ENCODE data around the gene ADD2. TPM values are rescaled to one million over a fixed set of nuclear protein-coding genes. Genes with fewer than 3 reads are reported as not detected.

ADD2 gene
- total RNA-seq, 1 experiment from 2014 or later = 4.4 TPM

DNA sequence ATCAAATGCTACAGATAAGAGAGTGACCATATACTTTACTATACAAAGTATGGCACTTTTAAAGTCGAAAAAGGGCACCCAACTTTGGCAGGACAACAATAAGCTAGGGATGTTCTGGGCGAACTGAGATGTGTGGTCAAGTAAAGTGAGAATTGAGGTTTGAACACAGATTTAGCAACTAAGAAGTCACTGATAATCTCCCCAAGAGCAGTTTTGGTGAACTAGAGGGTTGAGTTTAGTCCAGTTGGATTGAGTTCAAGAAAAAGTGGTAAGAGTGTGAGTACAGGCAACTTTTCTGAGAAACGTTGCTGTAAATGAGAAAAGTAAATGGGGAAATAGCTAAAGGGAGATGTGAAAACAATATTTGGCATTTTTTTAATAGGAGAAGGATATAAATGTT lies 148.8 kb downstream of the ADD2 start:
- Histone ChIP-seq H3K4me1 (ENCODE audit: insufficient read depth, low read length) (peaks cover 20% of the 10 kb centered on the region), H3K9ac (ENCODE audit: low read length) (no peak overlapping the region), H3K4me2 (ENCODE audit: low read length) (no peak overlapping the region), H2AFZ (ENCODE audit: low read length) (no peak overlapping the region), H3K27me3 (ENCODE audit: low read length) (no peaks in the 10 kb centered on the region), H3F3A (ENCODE audit: low read length, unreplicated experiment) (no peaks in the 10 kb centered on the region), H3K9me2 (replicated peaks; ENCODE audit: low read length) (no peaks in the 10 kb centered on the region), H3K4me3 (ENCODE audit: low read length) (no peak overlapping the region), H3K79me2 (ENCODE audit: low read length) (no peaks in the 10 kb centered on the region), H4K20me1 (ENCODE audit: low read length) (no peaks in the 10 kb centered on the region), H3K27ac (ENCODE audit: low read length) (no peak overlapping the region), H3K36me3 (ENCODE audit: low read depth, low read length) (no peaks in the 10 kb centered on the region), H3K9me3 (ENCODE audit: low read length) (no peaks in the 10 kb centered on the region)
- ChIA-PET CTCF (no interaction called here), POLR2A (ENCODE audit: unreplicated experiment) (no interaction called here)
- DNase-seq (no peak), ATAC-seq (no peak)
- intact Hi-C loops (cut with micrococcal nuclease) = loop anchor here (5.0 kb wide), 1 partner anchor 122 kb away; no protein-coding TSS in a partner anchor
- TF ChIP-seq EZH2phosphoT487 (IDR thresholded peaks at IDR 0.05; ENCODE audit: borderline replicate concordance, low read length) = no peak
- TF ChIP-seq, protein P1, sequence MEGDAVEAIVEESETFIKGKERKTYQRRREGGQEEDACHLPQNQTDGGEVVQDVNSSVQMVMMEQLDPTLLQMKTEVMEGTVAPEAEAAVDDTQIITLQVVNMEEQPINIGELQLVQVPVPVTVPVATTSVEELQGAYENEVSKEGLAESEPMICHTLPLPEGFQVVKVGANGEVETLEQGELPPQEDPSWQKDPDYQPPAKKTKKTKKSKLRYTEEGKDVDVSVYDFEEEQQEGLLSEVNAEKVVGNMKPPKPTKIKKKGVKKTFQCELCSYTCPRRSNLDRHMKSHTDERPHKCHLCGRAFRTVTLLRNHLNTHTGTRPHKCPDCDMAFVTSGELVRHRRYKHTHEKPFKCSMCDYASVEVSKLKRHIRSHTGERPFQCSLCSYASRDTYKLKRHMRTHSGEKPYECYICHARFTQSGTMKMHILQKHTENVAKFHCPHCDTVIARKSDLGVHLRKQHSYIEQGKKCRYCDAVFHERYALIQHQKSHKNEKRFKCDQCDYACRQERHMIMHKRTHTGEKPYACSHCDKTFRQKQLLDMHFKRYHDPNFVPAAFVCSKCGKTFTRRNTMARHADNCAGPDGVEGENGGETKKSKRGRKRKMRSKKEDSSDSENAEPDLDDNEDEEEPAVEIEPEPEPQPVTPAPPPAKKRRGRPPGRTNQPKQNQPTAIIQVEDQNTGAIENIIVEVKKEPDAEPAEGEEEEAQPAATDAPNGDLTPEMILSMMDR (conservative IDR thresholded peaks at IDR 0.05; ENCODE audit: low read depth, low read length) = no peak
- no peak for TF ChIP-seq EZH2 (IDR thresholded peaks at IDR 0.05; ENCODE audit: low read length, unreplicated experiment)
- no TSS peak for BruUV-seq (replicated peaks)

DNA sequence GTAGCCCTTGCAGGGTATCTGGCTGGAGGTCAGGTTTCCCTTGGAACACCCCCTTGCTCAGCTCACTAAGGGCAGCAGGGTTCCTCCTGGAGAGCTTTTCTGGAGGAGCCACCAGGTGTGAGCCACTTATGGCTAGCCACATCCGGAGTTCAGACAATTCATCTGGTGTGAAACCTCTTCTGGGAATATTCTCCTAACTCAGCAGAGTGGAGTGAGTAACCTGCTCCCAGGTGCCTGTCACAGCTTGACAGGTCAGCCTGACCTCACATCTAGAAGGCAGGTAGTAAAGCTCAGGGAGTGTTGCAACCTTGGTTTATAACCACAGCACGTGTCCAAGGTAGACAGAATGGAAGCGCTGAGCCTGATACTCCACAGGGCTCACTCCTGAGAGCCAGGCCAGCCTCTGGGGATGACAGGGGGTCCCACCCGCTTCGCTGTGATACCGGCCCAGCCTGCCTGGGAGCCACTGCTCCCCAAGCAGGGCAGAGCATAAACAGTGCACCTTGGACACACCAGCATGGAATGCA lies 151.8 kb downstream of the ADD2 start:
- ChIA-PET POLR2A (ENCODE audit: unreplicated experiment) (no interaction called here), CTCF (interaction anchor here (1.0 kb wide), 1 partner anchor 274 kb away, joined by 3 read pairs; no protein-coding TSS in a partner anchor)
- peak; percentile 70 for ATAC-seq
- H4K20me1 ChIP-seq (ENCODE audit: low read length) = no peaks in the 10 kb centered on the region
- H3K4me2 ChIP-seq (ENCODE audit: low read length) = no peak overlapping the region
- no peaks in the 10 kb centered on the region for H3K9me3 ChIP-seq (ENCODE audit: low read length)
- H2AFZ ChIP-seq (ENCODE audit: low read length) = no peak overlapping the region
- peak; percentile 86 for DNase-seq
- no peak overlapping the region for H3K9ac ChIP-seq (ENCODE audit: low read length)
- BruUV-seq (replicated peaks) = no TSS peak
- H3F3A ChIP-seq (ENCODE audit: low read length, unreplicated experiment) = no peaks in the 10 kb centered on the region
- no peaks in the 10 kb centered on the region for H3K36me3 ChIP-seq (ENCODE audit: low read depth, low read length)
- H3K79me2 ChIP-seq (ENCODE audit: low read length) = no peaks in the 10 kb centered on the region
- 0 out of 2 replicates have a peak overlapping the region, but pooled peaks have one; percentile 4 for H3K27ac ChIP-seq (ENCODE audit: low read length)
- no peaks in the 10 kb centered on the region for H3K9me2 ChIP-seq (replicated peaks; ENCODE audit: low read length)
- H3K27me3 ChIP-seq (ENCODE audit: low read length) = no peaks in the 10 kb centered on the region
- intact Hi-C loops (cut with micrococcal nuclease) = loop anchor here (5.0 kb wide), 1 partner anchor 119 kb away; no protein-coding TSS in a partner anchor
- TF ChIP-seq EZH2 (IDR thresholded peaks at IDR 0.05; ENCODE audit: low read length, unreplicated experiment) (no peak), EZH2phosphoT487 (IDR thresholded peaks at IDR 0.05; ENCODE audit: borderline replicate concordance, low read length) (no peak)
- TF ChIP-seq, protein P1 (conservative IDR thresholded peaks at IDR 0.05; ENCODE audit: low read depth, low read length) = no peak
- no peak overlapping the region for H3K4me3 ChIP-seq (ENCODE audit: low read length)
- H3K4me1 ChIP-seq (ENCODE audit: insufficient read depth, low read length) = peaks cover 20% of the 10 kb centered on the region

DNA sequence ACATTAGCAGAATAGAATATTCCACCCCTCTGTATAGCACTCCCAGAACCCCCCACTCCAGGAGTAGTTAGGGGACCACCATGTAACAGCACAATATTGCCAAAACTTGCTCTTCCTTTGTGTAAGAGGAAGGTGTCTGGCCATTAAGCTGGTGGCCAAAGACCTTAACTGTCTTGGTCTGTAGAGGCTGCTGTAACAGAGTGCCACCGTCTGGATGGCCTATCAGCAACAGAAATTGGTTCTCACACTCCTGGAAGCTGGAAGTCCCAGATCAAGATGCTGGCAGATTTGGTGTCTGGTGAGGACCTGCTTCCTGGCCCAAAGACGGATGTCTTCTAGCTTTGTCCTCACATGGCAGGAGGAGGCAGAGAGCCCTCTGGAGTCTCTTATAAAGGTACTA lies 152.8 kb downstream of the ADD2 start:
- Histone ChIP-seq H3K27me3 (ENCODE audit: low read length) (no peaks in the 10 kb centered on the region), H3F3A (ENCODE audit: low read length, unreplicated experiment) (no peaks in the 10 kb centered on the region), H3K79me2 (ENCODE audit: low read length) (no peaks in the 10 kb centered on the region), H3K4me1 (ENCODE audit: insufficient read depth, low read length) (peaks cover 20% of the 10 kb centered on the region), H3K4me3 (ENCODE audit: low read length) (no peak overlapping the region), H3K9me3 (ENCODE audit: low read length) (no peaks in the 10 kb centered on the region), H2AFZ (ENCODE audit: low read length) (no peak overlapping the region), H3K9ac (ENCODE audit: low read length) (no peak overlapping the region), H3K36me3 (ENCODE audit: low read depth, low read length) (no peaks in the 10 kb centered on the region), H3K27ac (ENCODE audit: low read length) (no peak overlapping the region), H3K4me2 (ENCODE audit: low read length) (no peak overlapping the region), H4K20me1 (ENCODE audit: low read length) (no peaks in the 10 kb centered on the region), H3K9me2 (replicated peaks; ENCODE audit: low read length) (no peaks in the 10 kb centered on the region)
- CTCF ChIA-PET = interaction anchor here (0.6 to 1.0 kb wide), 2 partner anchors 273 to 313 kb away, joined by 3 to 4 read pairs; no protein-coding TSS in a partner anchor
- TF ChIP-seq EZH2 (IDR thresholded peaks at IDR 0.05; ENCODE audit: low read length, unreplicated experiment) = no peak
- TF ChIP-seq, protein P1 (conservative IDR thresholded peaks at IDR 0.05; ENCODE audit: low read depth, low read length) = no peak
- no peak for TF ChIP-seq EZH2phosphoT487 (IDR thresholded peaks at IDR 0.05; ENCODE audit: borderline replicate concordance, low read length)
- intact Hi-C loops (cut with micrococcal nuclease) = loop anchor here (5.0 kb wide), 1 partner anchor 118 kb away; no protein-coding TSS in a partner anchor
- DNase-seq (no peak), ATAC-seq (no peak; the same call in 1 of the 2 replicates)
- POLR2A ChIA-PET (ENCODE audit: unreplicated experiment) = no interaction called here
- BruUV-seq (replicated peaks) = no TSS peak

All from PC-3 (cell line).